ENCODE results near the gene ARID3C. TPM values are rescaled to one million over a fixed set of nuclear protein-coding genes. Genes with fewer than 3 reads are reported as not detected.

Gene ARID3C
- total and polyA plus RNA-seq, 2 donors: 0.07 to 0.09 TPM

Other genes starting within 250 kb of the ARID3C start
- 3.1 TPM for gene FAM219A, start 170.5 kb downstream of the ARID3C start, total RNA-seq
- 9.7 TPM for gene FAM219A, start 170.5 kb downstream of the ARID3C start, polyA plus RNA-seq
- gene DNAI1, start 170.3 kb downstream of the ARID3C start, total RNA-seq: 0.38 TPM
- gene DNAI1, start 170.3 kb downstream of the ARID3C start, polyA plus RNA-seq: 0.75 TPM
- gene ENHO, start 106.1 kb downstream of the ARID3C start, total RNA-seq: 0.47 TPM
- 3.7 TPM for gene ENHO, start 106.1 kb downstream of the ARID3C start, polyA plus RNA-seq
- gene CNTFR, start 39.3 kb downstream of the ARID3C start, total RNA-seq: 3.9 TPM
- 2.2 TPM for gene CNTFR, start 39.3 kb downstream of the ARID3C start, polyA plus RNA-seq
- 38.4 TPM for gene RPP25L, start 17.0 kb downstream of the ARID3C start, total RNA-seq
- 40.8 TPM for gene RPP25L, start 17.0 kb downstream of the ARID3C start, polyA plus RNA-seq
- gene DCTN3, start 8.6 kb downstream of the ARID3C start, total RNA-seq: 87.8 TPM
- gene DCTN3, start 8.6 kb downstream of the ARID3C start, polyA plus RNA-seq: 97.1 TPM
- 21.0 TPM for gene SIGMAR1, start 8.7 kb upstream of the ARID3C start, total RNA-seq
- 24.6 TPM for gene SIGMAR1, start 8.7 kb upstream of the ARID3C start, polyA plus RNA-seq
- gene GALT, start 17.6 kb upstream of the ARID3C start, total RNA-seq: 34.5 TPM
- gene GALT, start 17.6 kb upstream of the ARID3C start, polyA plus RNA-seq: 61.8 TPM
- gene IL11RA, start 23.1 kb upstream of the ARID3C start, total RNA-seq: 12.6 TPM
- gene IL11RA, start 23.1 kb upstream of the ARID3C start, polyA plus RNA-seq: 52.8 TPM
- gene CCL27, start 33.6 kb upstream of the ARID3C start, total RNA-seq: 4.4 TPM
- 48.4 TPM for gene CCL27, start 33.6 kb upstream of the ARID3C start, polyA plus RNA-seq
- 905 TPM for gene CCL19, start 62.2 kb upstream of the ARID3C start, total RNA-seq
- gene CCL19, start 62.2 kb upstream of the ARID3C start, polyA plus RNA-seq: 588 TPM
- gene CCL21, start 81.1 kb upstream of the ARID3C start, total RNA-seq: 43.7 TPM
- gene CCL21, start 81.1 kb upstream of the ARID3C start, polyA plus RNA-seq: 16.6 TPM

Measured in thymus (tissue), 2 donors.